CD4-positive, alpha-beta T cell treated with Interleukin-4 for 1 hour (primary cell): ENCODE data around the gene GNG12.

ENCODE experiments used
- DNase-seq, 2 donors: peaks; one replicate each; pipeline ENCODE4 v3.0.0-alpha.2; 2020 to 2022

Gene GNG12

GRCh38 chr1:67724928-67725560 lies 108.2 kb downstream of the GNG12 start:
- no peak for DNase-seq

GRCh38 chr1:67723620-67724019 lies 109.6 kb downstream of the GNG12 start:
- no peak for DNase-seq

GRCh38 chr1:67723126-67723525 lies 110.1 kb downstream of the GNG12 start:
- DNase-seq, result no peak

GRCh38 chr1:67722292-67722944 lies 110.8 kb downstream of the GNG12 start:
- no peak for DNase-seq

GRCh38 chr1:67721650-67722291 lies 111.5 kb downstream of the GNG12 start:
- no peak for DNase-seq

GRCh38 chr1:67721112-67721511 lies 112.2 kb downstream of the GNG12 start:
- no peak for DNase-seq

- DNase-seq, result no peak
Measured at GRCh38 chr1:67719329-67720196, 113.7 kb downstream of the GNG12 start.

GRCh38 chr1:67717876-67718275 lies 115.4 kb downstream of the GNG12 start:
- no peak for DNase-seq

GRCh38 chr1:67716800-67717199 lies 116.5 kb downstream of the GNG12 start:
- DNase-seq, result no peak

GRCh38 chr1:67715819-67716218 lies 117.4 kb downstream of the GNG12 start:
- no peak for DNase-seq

GRCh38 chr1:67713057-67713846 lies 120.0 kb downstream of the GNG12 start:
- DNase-seq, result no peak

GRCh38 chr1:67711855-67712212 lies 121.4 kb downstream of the GNG12 start:
- DNase-seq, result no peak

GRCh38 chr1:67711158-67711854 lies 122.0 kb downstream of the GNG12 start:
- no peak for DNase-seq

- no peak for DNase-seq
Measured at GRCh38 chr1:67710417-67710816, 122.8 kb downstream of the GNG12 start.

GRCh38 chr1:67708606-67709005 lies 124.7 kb downstream of the GNG12 start:
- no peak for DNase-seq

GRCh38 chr1:67705735-67706453 lies 127.4 kb downstream of the GNG12 start:
- DNase-seq, result no peak

- DNase-seq, result no peak
Measured at GRCh38 chr1:67704351-67704750, 128.9 kb downstream of the GNG12 start.

GRCh38 chr1:67701876-67702275 lies 131.4 kb downstream of the GNG12 start:
- no peak for DNase-seq

GRCh38 chr1:67700692-67701410 lies 132.4 kb downstream of the GNG12 start:
- no peak for DNase-seq

- no peak for DNase-seq
Measured at GRCh38 chr1:67700220-67700619, 133.0 kb downstream of the GNG12 start.

- DNase-seq, result no peak
Measured at GRCh38 chr1:67696708-67697107, 136.6 kb downstream of the GNG12 start.
